Brain microvascular endothelial cell (primary cell): ENCODE data around the gene NXPH4.

Experiments used
- DNase-seq: peaks from one replicate; pipeline ENCODE4 v3.0.0-alpha.2; 2020
- H3K27ac ChIP-seq: fragments of 250-450 bp; sonication (Bioruptor Pico); 2 replicates; pipeline ENCODE4 v1.5.1; 2020; ENCODE audit warnings: mild to moderate bottlenecking, moderate library complexity
- H3K27me3 ChIP-seq: fragments of 250-450 bp; sonication (Bioruptor Pico); replicated peaks from 2 replicates; pipeline ENCODE4 v1.5.1; 2020; ENCODE audit warnings: mild to moderate bottlenecking
- H3K36me3 ChIP-seq: fragments of 250-450 bp; sonication (Bioruptor Pico); replicated peaks from 2 replicates; pipeline ENCODE4 v1.5.1; 2020; ENCODE audit warnings: mild to moderate bottlenecking
- H3K4me3 ChIP-seq: 2 replicates; pipeline ENCODE4 v1.5.1; 2011; ENCODE audit warnings: low read depth, mild to moderate bottlenecking, control low read depth, low read length, moderate library complexity
- CTCF ChIP-seq: IDR thresholded peaks from 2 replicates; pipeline ENCODE4 v1.5.1; 2011; ENCODE audit warnings: low read depth, mild to moderate bottlenecking, moderate library complexity, low read length, control low read depth, inconsistent platforms; ENCODE audit errors: missing control alignments
- in situ Hi-C: cut with HindIII; loops from 2 replicates; pipeline ENCODE4 v1.10.0; 2017; ENCODE audit warnings: low sequenced_read_pairs, low pct_ligation_motif_present

The NXPH4 gene

GRCh38 chr12:57216014-57216911 is at the start of gene NXPH4:
Gene NXPH4 (plus strand): TSS chr12:57216794. CDS start chr12:57216970, 176 bp downstream.
- Histone ChIP-seq H3K4me3 (peak within 1 kb of the TSS; percentile 48), H3K36me3 (peaks cover 15% of the 10 kb centered on the region), H3K27ac (no peak within 1 kb of the TSS), H3K27me3 (peaks cover 45% of the 10 kb centered on the region)
- no peak for DNase-seq
- in situ Hi-C loops = no loop called here
- no peak for TF ChIP-seq CTCF

- Histone ChIP-seq H3K27ac (peak overlapping the region; percentile 9), H3K36me3 (peaks cover 70% of the 10 kb centered on the region), H3K27me3 (no peaks in the 10 kb centered on the region), H3K4me3 (no peak overlapping the region)
- DNase-seq = peak; percentile 68
- TF ChIP-seq CTCF = no peak
- in situ Hi-C loops = no loop called here
These were observed 49.6 kb upstream of the NXPH4 start for GRCh38 chr12:57166971-57167371.

- Histone ChIP-seq H3K27ac (no peak overlapping the region), H3K36me3 (peaks cover 62% of the 10 kb centered on the region), H3K4me3 (no peak overlapping the region), H3K27me3 (no peaks in the 10 kb centered on the region)
- in situ Hi-C loops = no loop called here
- TF ChIP-seq CTCF = no peak
- DNase-seq = no peak
These were observed 48.5 kb upstream of the NXPH4 start for GRCh38 chr12:57168058-57168457.

- no peaks in the 10 kb centered on the region for H3K27me3 ChIP-seq
- H3K27ac ChIP-seq = no peak overlapping the region
- no peak overlapping the region for H3K4me3 ChIP-seq
- H3K36me3 ChIP-seq = peaks cover 61% of the 10 kb centered on the region
- no peak for DNase-seq
- no peak for TF ChIP-seq CTCF
- in situ Hi-C loops = no loop called here
These were observed 47.4 kb upstream of the NXPH4 start for GRCh38 chr12:57169046-57169795.

GRCh38 chr12:57169969-57170368 is 46.6 kb upstream of the NXPH4 start:
- H3K27me3 ChIP-seq = no peaks in the 10 kb centered on the region
- in situ Hi-C loops = no loop called here
- TF ChIP-seq CTCF = no peak
- H3K27ac ChIP-seq = no peak overlapping the region
- H3K4me3 ChIP-seq = no peak overlapping the region
- no peak for DNase-seq
- peaks cover 56% of the 10 kb centered on the region for H3K36me3 ChIP-seq
